ENCODE data around the gene MGAT3. TPM values are rescaled to one million over a fixed set of nuclear protein-coding genes. Genes with fewer than 3 reads are reported as not detected.

Gene MGAT3
- total RNA-seq, 2 donors from 2014 or later, result 0.25 to 0.96 TPM

- no peak overlapping the region for H3K4me3 Mint-ChIP-seq
- H3K4me1 Mint-ChIP-seq, result peaks cover 16% of the 10 kb centered on the region
- peaks cover 2% of the 10 kb centered on the region for H3K27me3 Mint-ChIP-seq
- no peak for ATAC-seq
- no peaks in the 10 kb centered on the region for H3K9me3 ChIP-seq (ENCODE audit: control insufficient read depth, low read length, poor library complexity, severe bottlenecking)
- no peak for DNase-seq
- H3K27ac Mint-ChIP-seq, result peak overlapping the region; percentile 2
- H3K36me3 Mint-ChIP-seq (ENCODE audit: low read depth), result no peaks in the 10 kb centered on the region
Observed at GRCh38 chr22:39474351-39475111, 17.7 kb downstream of the MGAT3 start.

- no peaks in the 10 kb centered on the region for H3K36me3 Mint-ChIP-seq (ENCODE audit: low read depth)
- no peaks in the 10 kb centered on the region for H3K9me3 ChIP-seq (ENCODE audit: control insufficient read depth, low read length, poor library complexity, severe bottlenecking)
- ATAC-seq (no peak), DNase-seq (no peak)
- no peak overlapping the region for H3K4me3 Mint-ChIP-seq
- peaks cover 18% of the 10 kb centered on the region for H3K4me1 Mint-ChIP-seq
- peaks cover 6% of the 10 kb centered on the region for H3K27me3 Mint-ChIP-seq
- H3K27ac Mint-ChIP-seq, result no peak overlapping the region
Observed at GRCh38 chr22:39475337-39475736, 18.5 kb downstream of the MGAT3 start.

- H3K9me3 ChIP-seq (ENCODE audit: control insufficient read depth, low read length, poor library complexity, severe bottlenecking), result no peaks in the 10 kb centered on the region
- ATAC-seq (no peak), DNase-seq (no peak)
- Mint-ChIP-seq H3K36me3 (ENCODE audit: low read depth) (no peaks in the 10 kb centered on the region), H3K4me1 (peaks cover 18% of the 10 kb centered on the region), H3K4me3 (no peak overlapping the region), H3K27me3 (peaks cover 6% of the 10 kb centered on the region), H3K27ac (no peak overlapping the region)
Observed at GRCh38 chr22:39475902-39476301, 19.1 kb downstream of the MGAT3 start.

GRCh38 chr22:39476664-39477063 lies 19.9 kb downstream of the MGAT3 start:
- H3K9me3 ChIP-seq (ENCODE audit: control insufficient read depth, low read length, poor library complexity, severe bottlenecking), result no peaks in the 10 kb centered on the region
- Mint-ChIP-seq H3K27me3 (peaks cover 6% of the 10 kb centered on the region), H3K4me1 (peaks cover 15% of the 10 kb centered on the region), H3K36me3 (ENCODE audit: low read depth) (no peaks in the 10 kb centered on the region), H3K27ac (no peak overlapping the region), H3K4me3 (no peak overlapping the region)
- no peak for ATAC-seq
- no peak for DNase-seq

GRCh38 chr22:39477542-39477941 lies 20.7 kb downstream of the MGAT3 start:
- Mint-ChIP-seq H3K36me3 (ENCODE audit: low read depth) (no peaks in the 10 kb centered on the region), H3K4me1 (peaks cover 10% of the 10 kb centered on the region), H3K27me3 (peaks cover 6% of the 10 kb centered on the region), H3K4me3 (no peak overlapping the region), H3K27ac (no peak overlapping the region)
- no peaks in the 10 kb centered on the region for H3K9me3 ChIP-seq (ENCODE audit: control insufficient read depth, low read length, poor library complexity, severe bottlenecking)
- ATAC-seq (no peak), DNase-seq (no peak)

- no peak overlapping the region for H3K27ac Mint-ChIP-seq
- DNase-seq (no peak), ATAC-seq (no peak)
- peaks cover 6% of the 10 kb centered on the region for H3K4me1 Mint-ChIP-seq
- H3K4me3 Mint-ChIP-seq, result no peak overlapping the region
- peaks cover 6% of the 10 kb centered on the region for H3K27me3 Mint-ChIP-seq
- no peaks in the 10 kb centered on the region for H3K9me3 ChIP-seq (ENCODE audit: control insufficient read depth, low read length, poor library complexity, severe bottlenecking)
- H3K36me3 Mint-ChIP-seq (ENCODE audit: low read depth), result no peaks in the 10 kb centered on the region
Observed at GRCh38 chr22:39478441-39478850, 21.6 kb downstream of the MGAT3 start.

GRCh38 chr22:39479254-39479653 lies 22.4 kb downstream of the MGAT3 start:
- Mint-ChIP-seq H3K4me1 (peaks cover 6% of the 10 kb centered on the region), H3K4me3 (no peak overlapping the region), H3K36me3 (ENCODE audit: low read depth) (no peaks in the 10 kb centered on the region), H3K27ac (no peak overlapping the region), H3K27me3 (peaks cover 6% of the 10 kb centered on the region)
- ATAC-seq, result no peak
- no peak for DNase-seq
- H3K9me3 ChIP-seq (ENCODE audit: control insufficient read depth, low read length, poor library complexity, severe bottlenecking), result no peaks in the 10 kb centered on the region

GRCh38 chr22:39480557-39480956 lies 23.7 kb downstream of the MGAT3 start:
- H3K27ac Mint-ChIP-seq, result no peak overlapping the region
- no peaks in the 10 kb centered on the region for H3K36me3 Mint-ChIP-seq (ENCODE audit: low read depth)
- H3K27me3 Mint-ChIP-seq, result peaks cover 6% of the 10 kb centered on the region
- ATAC-seq (no peak), DNase-seq (no peak)
- no peaks in the 10 kb centered on the region for H3K9me3 ChIP-seq (ENCODE audit: control insufficient read depth, low read length, poor library complexity, severe bottlenecking)
- H3K4me3 Mint-ChIP-seq, result no peak overlapping the region
- H3K4me1 Mint-ChIP-seq, result peaks cover 6% of the 10 kb centered on the region

- Mint-ChIP-seq H3K36me3 (ENCODE audit: low read depth) (no peaks in the 10 kb centered on the region), H3K27me3 (peaks cover 6% of the 10 kb centered on the region), H3K27ac (no peak overlapping the region), H3K4me1 (peaks cover 6% of the 10 kb centered on the region), H3K4me3 (no peak overlapping the region)
- no peaks in the 10 kb centered on the region for H3K9me3 ChIP-seq (ENCODE audit: control insufficient read depth, low read length, poor library complexity, severe bottlenecking)
- DNase-seq (no peak), ATAC-seq (no peak)
Observed at GRCh38 chr22:39481054-39481453, 24.2 kb downstream of the MGAT3 start.

- ATAC-seq, result no peak
- Mint-ChIP-seq H3K4me3 (no peak overlapping the region), H3K27ac (no peak overlapping the region), H3K36me3 (ENCODE audit: low read depth) (no peaks in the 10 kb centered on the region), H3K27me3 (peaks cover 6% of the 10 kb centered on the region), H3K4me1 (peaks cover 6% of the 10 kb centered on the region)
- no peaks in the 10 kb centered on the region for H3K9me3 ChIP-seq (ENCODE audit: control insufficient read depth, low read length, poor library complexity, severe bottlenecking)
- DNase-seq, result no peak
Observed at GRCh38 chr22:39481595-39481994, 24.8 kb downstream of the MGAT3 start.

- Mint-ChIP-seq H3K27me3 (peaks cover 6% of the 10 kb centered on the region), H3K27ac (no peak overlapping the region), H3K4me1 (peaks cover 6% of the 10 kb centered on the region), H3K36me3 (ENCODE audit: low read depth) (no peaks in the 10 kb centered on the region), H3K4me3 (no peak overlapping the region)
- H3K9me3 ChIP-seq (ENCODE audit: control insufficient read depth, low read length, poor library complexity, severe bottlenecking), result no peaks in the 10 kb centered on the region
- ATAC-seq (no peak), DNase-seq (no peak)
Observed at GRCh38 chr22:39482768-39483167, 26.0 kb downstream of the MGAT3 start.

GRCh38 chr22:39486951-39487825 lies 30.4 kb downstream of the MGAT3 start:
- H3K36me3 Mint-ChIP-seq (ENCODE audit: low read depth), result no peaks in the 10 kb centered on the region
- H3K9me3 ChIP-seq (ENCODE audit: control insufficient read depth, low read length, poor library complexity, severe bottlenecking), result no peaks in the 10 kb centered on the region
- ATAC-seq (no peak), DNase-seq (no peak)
- no peaks in the 10 kb centered on the region for H3K27me3 Mint-ChIP-seq
- H3K4me3 Mint-ChIP-seq, result no peak overlapping the region
- H3K27ac Mint-ChIP-seq, result no peak overlapping the region
- peaks cover 9% of the 10 kb centered on the region for H3K4me1 Mint-ChIP-seq

GRCh38 chr22:39487826-39488520 lies 31.2 kb downstream of the MGAT3 start:
- H3K27me3 Mint-ChIP-seq, result peaks cover under 1% of the 10 kb centered on the region

More at GRCh38 chr22:39487826-39488520, 31.2 kb downstream of the MGAT3 start:
- H3K36me3 Mint-ChIP-seq (ENCODE audit: low read depth), result no peaks in the 10 kb centered on the region
- H3K27ac Mint-ChIP-seq, result no peak overlapping the region
- DNase-seq (no peak), ATAC-seq (no peak)
- H3K4me3 Mint-ChIP-seq, result no peak overlapping the region
- peaks cover 9% of the 10 kb centered on the region for H3K4me1 Mint-ChIP-seq
- H3K9me3 ChIP-seq (ENCODE audit: control insufficient read depth, low read length, poor library complexity, severe bottlenecking), result no peaks in the 10 kb centered on the region
